Stimulated activated CD8-positive, alpha-beta memory T cell treated with anti-CD3 and anti-CD28 coated beads, Interleukin-12 subunit alpha, Interleukin-12 subunit beta, amount 100 ng/mL, for 1 hour (primary cell): ENCODE measurements around the gene LMAN2.
"Not testable (repeated sequence)": the region's sequence is repeated elsewhere in the genome, so short reads cannot be mapped to it uniquely, and the experiment has no call there.

Experiments used
- DNase-seq: peaks from one replicate; pipeline ENCODE4 v3.0.0-alpha.2; 2020; ENCODE audit warnings: low read depth

LMAN2 gene

GRCh38 chr5:177378884-177379883 lies 27.7 kb upstream of the LMAN2 start:
- DNase-seq: no peak

GRCh38 chr5:177377851-177378776 lies 26.6 kb upstream of the LMAN2 start:
- DNase-seq: no peak

- DNase-seq: no peak
These were observed 24.6 kb upstream of the LMAN2 start for GRCh38 chr5:177376107-177376506.

GRCh38 chr5:177375516-177375915 lies 24.0 kb upstream of the LMAN2 start:
- DNase-seq: not testable (repeated sequence)

GRCh38 chr5:177374211-177374610 lies 22.7 kb upstream of the LMAN2 start:
- no peak for DNase-seq

GRCh38 chr5:177373806-177374205 lies 22.3 kb upstream of the LMAN2 start:
- DNase-seq: no peak

- no peak for DNase-seq
These were observed 21.4 kb upstream of the LMAN2 start for GRCh38 chr5:177372910-177373309.

- DNase-seq: no peak
These were observed 20.8 kb upstream of the LMAN2 start for GRCh38 chr5:177372034-177372896.

- no peak for DNase-seq
These were observed 19.9 kb upstream of the LMAN2 start for GRCh38 chr5:177371120-177372033.

- no peak for DNase-seq
These were observed 19.1 kb upstream of the LMAN2 start for GRCh38 chr5:177370488-177371119.

GRCh38 chr5:177369645-177370440 lies 18.4 kb upstream of the LMAN2 start:
- DNase-seq: no peak

- no peak for DNase-seq
These were observed 17.6 kb upstream of the LMAN2 start for GRCh38 chr5:177368869-177369644.

GRCh38 chr5:177367981-177368868 lies 16.8 kb upstream of the LMAN2 start:
- DNase-seq: no peak

- no peak for DNase-seq
These were observed 15.9 kb upstream of the LMAN2 start for GRCh38 chr5:177367323-177367848.

- DNase-seq: no peak
These were observed 15.3 kb upstream of the LMAN2 start for GRCh38 chr5:177366528-177367322.

GRCh38 chr5:177365845-177366527 lies 14.5 kb upstream of the LMAN2 start:
- DNase-seq: no peak
